Skeletal muscle tissue (tissue), 4 donors: Measurements from ENCODE around the gene SLC25A1. TPM values are rescaled to one million over a fixed set of nuclear protein-coding genes. Genes with fewer than 3 reads are reported as not detected.
"Not testable (repeated sequence)": the region's sequence is repeated elsewhere in the genome, so short reads cannot be mapped to it uniquely, and the experiment has no call there.

ENCODE experiments used
- H3K27ac ChIP-seq: one replicate; pipeline ENCODE4 v1.7.0; 2013; ENCODE audit warnings: mild to moderate bottlenecking, low read depth, low read length, inconsistent platforms
- H3K27me3 ChIP-seq, 3 donors: one replicate each; pipeline ENCODE4 v1.7.0; 2013; ENCODE audit warnings: low read length in 3 of 3; ENCODE audit not compliant: control insufficient read depth in 3 of 3, insufficient read depth in 3 of 3
- H3K36me3 ChIP-seq, 3 donors: one replicate each; pipeline ENCODE4 v1.7.0; 2013; ENCODE audit warnings: low read length in 3 of 3; ENCODE audit not compliant: control insufficient read depth in 3 of 3, insufficient read depth in 3 of 3
- H3K4me1 ChIP-seq, 3 donors: one replicate each; pipeline ENCODE4 v1.7.0; 2013; ENCODE audit warnings: low read length in 3 of 3, mild to moderate bottlenecking in 3 of 3; ENCODE audit not compliant: control insufficient read depth in 3 of 3, insufficient read depth in 3 of 3
- H3K4me3 ChIP-seq, 3 donors: one replicate each; pipeline ENCODE4 v1.7.0; 2013; ENCODE audit warnings: low read length in 3 of 3
- H3K9ac ChIP-seq, 3 donors: one replicate each; pipeline ENCODE4 v1.7.0; 2013; ENCODE audit warnings: low read length in 3 of 3, mild to moderate bottlenecking in 3 of 3, moderate library complexity in 2 of 3, low read depth in 1 of 3
- H3K9me3 ChIP-seq, 3 donors: one replicate each; pipeline ENCODE4 v1.7.0; 2013; ENCODE audit warnings: low read length in 3 of 3; ENCODE audit not compliant: control insufficient read depth in 3 of 3
- total RNA-seq: library from RNA; depleted of rRNA; stranded (reverse); fragments of >200 nt; gene quantifications from one replicate; pipeline ENCODE4 v1.2.3, GENCODE V29; 2014
- donor health status: Osteomylitis.

Gene SLC25A1
- total RNA-seq, 1 donor from 2014 or later = 17.2 TPM

DNA sequence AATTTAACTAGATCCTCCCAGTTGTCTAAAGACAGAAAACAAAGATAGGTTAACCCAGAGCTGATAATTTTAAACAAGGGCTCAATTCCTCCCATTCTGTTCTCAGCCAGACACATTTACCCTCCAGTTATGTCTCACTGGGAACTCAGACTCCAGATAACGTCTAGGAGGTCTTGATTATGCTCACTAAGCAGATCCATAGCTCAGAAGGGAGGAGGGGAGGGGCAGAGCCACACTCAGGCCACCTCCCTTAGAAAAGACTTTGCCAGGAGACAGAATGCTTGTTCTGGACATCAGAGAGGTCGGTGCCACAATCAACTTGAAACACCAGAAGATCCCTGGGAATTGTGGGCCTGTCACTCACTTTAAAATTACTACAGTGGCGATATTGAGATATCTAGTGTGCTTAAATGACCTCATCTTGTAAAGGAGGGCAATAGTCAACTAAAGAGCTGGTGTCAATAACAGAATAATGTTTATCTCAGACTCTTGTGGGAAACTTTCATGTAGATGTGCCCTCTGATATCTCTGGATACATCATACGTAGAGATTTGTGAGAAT lies 29.8 kb upstream of the SLC25A1 start:
- Histone ChIP-seq H3K4me3 (no peak overlapping the region), H3K36me3 (peaks cover 42 to 56% (median 44%) of the 10 kb centered on the region in 3 donors), H3K27me3 (no peaks in the 10 kb centered on the region), H3K9ac (no peak overlapping the region), H3K9me3 (no peaks in the 10 kb centered on the region), H3K27ac (no peak overlapping the region), H3K4me1 (peaks cover 0 to 6% (median 3%) of the 10 kb centered on the region in 3 donors)

DNA sequence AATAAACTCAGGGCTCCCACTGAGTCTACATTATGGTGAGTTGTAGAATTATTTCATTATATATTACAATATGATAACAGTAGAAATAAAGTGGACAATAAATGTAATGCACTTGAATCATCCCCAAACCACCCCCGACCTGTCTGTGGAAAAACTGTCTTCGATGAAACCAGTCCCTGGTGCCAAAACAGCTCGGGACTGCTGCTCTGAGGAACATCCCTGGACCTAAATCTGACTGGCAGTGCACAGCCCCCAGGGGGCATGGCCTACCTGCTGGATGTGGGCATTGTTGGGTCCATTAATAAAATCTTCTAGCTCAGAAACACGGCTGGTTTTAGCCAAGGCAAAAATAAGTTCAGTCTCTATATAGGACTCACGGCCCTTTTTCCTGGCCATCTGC lies 29.3 kb upstream of the SLC25A1 start:
- Histone ChIP-seq H3K4me3 (no peak overlapping the region), H3K27me3 (no peaks in the 10 kb centered on the region), H3K36me3 (peaks cover 39 to 55% (median 44%) of the 10 kb centered on the region in 3 donors), H3K4me1 (peaks cover 0 to 6% (median 3%) of the 10 kb centered on the region in 3 donors), H3K9ac (no peak overlapping the region), H3K27ac (no peak overlapping the region), H3K9me3 (no peaks in the 10 kb centered on the region)

- Histone ChIP-seq H3K36me3 (peaks cover 39 to 55% (median 44%) of the 10 kb centered on the region in 3 donors), H3K27ac (no peak overlapping the region), H3K4me1 (peaks cover 0 to 6% (median 3%) of the 10 kb centered on the region in 3 donors), H3K9me3 (no peaks in the 10 kb centered on the region), H3K4me3 (no peak overlapping the region), H3K9ac (no peak overlapping the region), H3K27me3 (no peaks in the 10 kb centered on the region)
These were observed 28.9 kb upstream of the SLC25A1 start for GRCh38 chr22:19207401-19207808.

DNA sequence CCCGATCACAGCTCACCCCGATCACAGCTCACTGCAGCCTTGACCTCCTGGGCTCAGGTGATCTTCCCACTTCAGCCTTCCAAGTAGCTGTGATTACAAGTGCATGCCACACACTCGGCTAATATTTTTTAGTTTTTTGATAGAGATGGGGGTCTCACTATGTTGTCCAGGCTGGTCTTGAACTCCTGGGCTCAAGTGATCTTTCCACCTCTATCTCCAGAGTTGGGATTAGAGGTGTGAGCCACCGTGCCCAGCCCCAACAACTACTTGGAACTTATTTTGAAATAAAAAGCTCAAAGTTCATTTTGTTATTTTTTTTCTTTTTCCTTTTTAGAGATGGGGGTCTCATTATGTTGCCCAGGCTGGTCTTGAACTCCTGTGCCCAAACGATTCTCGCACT lies 27.8 kb upstream of the SLC25A1 start:
- Histone ChIP-seq H3K9ac (no peak overlapping the region), H3K9me3 (no peaks in the 10 kb centered on the region), H3K27me3 (no peaks in the 10 kb centered on the region), H3K36me3 (peaks cover 41 to 60% (median 48%) of the 10 kb centered on the region in 3 donors), H3K4me3 (no peak overlapping the region), H3K4me1 (peaks cover 0 to 6% (median 3%) of the 10 kb centered on the region in 3 donors), H3K27ac (no peak overlapping the region)

DNA sequence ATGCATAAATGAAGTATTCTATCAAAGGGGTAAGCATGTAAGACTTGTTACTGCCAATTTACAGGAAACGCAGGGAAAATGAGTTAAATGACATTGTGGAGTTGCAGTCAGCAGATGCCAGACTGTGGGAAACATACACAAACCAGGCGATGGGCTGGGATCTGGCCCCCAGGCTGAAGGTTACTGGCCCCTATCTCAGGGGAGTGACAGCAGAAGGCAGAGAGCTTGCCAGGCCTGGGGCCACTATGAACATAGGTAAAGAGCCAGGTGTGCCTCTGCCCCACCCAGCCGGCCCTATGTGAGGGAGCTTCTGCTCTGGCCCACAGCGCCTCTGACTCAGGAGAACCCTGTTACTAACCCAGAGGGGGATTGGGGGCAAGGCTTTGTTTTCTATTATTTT lies 26.1 kb upstream of the SLC25A1 start:
- Histone ChIP-seq H3K4me1 (peaks cover 0 to 6% (median 3%) of the 10 kb centered on the region in 3 donors), H3K9ac (no peak overlapping the region), H3K9me3 (no peaks in the 10 kb centered on the region), H3K27ac (no peak overlapping the region), H3K36me3 (peaks cover 38 to 62% (median 50%) of the 10 kb centered on the region in 3 donors), H3K27me3 (no peaks in the 10 kb centered on the region), H3K4me3 (no peak overlapping the region)

DNA sequence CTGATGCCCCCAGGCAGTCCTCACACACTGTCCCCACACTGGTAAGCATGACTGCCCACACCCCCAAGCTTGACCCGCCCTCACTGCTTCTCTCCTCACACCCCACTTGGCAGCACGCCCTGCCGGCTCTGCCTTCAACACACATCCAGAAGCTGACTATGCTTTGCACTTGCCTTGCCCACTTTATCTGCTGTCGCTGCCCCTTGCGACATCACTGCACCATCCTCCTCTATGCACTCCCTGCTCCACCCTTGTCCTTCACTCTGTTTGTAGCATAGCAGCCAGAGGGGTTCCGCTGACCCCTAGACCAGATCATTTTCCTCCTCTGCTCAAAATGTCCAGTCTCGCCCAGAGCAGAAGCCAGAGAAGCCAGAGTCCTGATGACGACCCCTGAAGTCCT lies 25.3 kb upstream of the SLC25A1 start:
- H3K27me3 ChIP-seq = no peaks in the 10 kb centered on the region
- peaks cover 0 to 6% (median 3%) of the 10 kb centered on the region in 3 donors for H3K4me1 ChIP-seq
- no peak overlapping the region for H3K27ac ChIP-seq
- H3K9me3 ChIP-seq = no peaks in the 10 kb centered on the region
- H3K9ac ChIP-seq = no peak overlapping the region
- H3K36me3 ChIP-seq = peaks cover 38 to 62% (median 51%) of the 10 kb centered on the region in 3 donors
- H3K4me3 ChIP-seq = no peak overlapping the region

GRCh38 chr22:19202799-19203186 lies 24.3 kb upstream of the SLC25A1 start:
- not testable (repeated sequence) for H3K27me3 ChIP-seq, H3K4me1 ChIP-seq, H3K27ac ChIP-seq, H3K4me3 ChIP-seq, H3K9ac ChIP-seq, H3K9me3 ChIP-seq
- peaks cover 31 to 55% (median 47%) of the 10 kb centered on the region in 3 donors for H3K36me3 ChIP-seq

DNA sequence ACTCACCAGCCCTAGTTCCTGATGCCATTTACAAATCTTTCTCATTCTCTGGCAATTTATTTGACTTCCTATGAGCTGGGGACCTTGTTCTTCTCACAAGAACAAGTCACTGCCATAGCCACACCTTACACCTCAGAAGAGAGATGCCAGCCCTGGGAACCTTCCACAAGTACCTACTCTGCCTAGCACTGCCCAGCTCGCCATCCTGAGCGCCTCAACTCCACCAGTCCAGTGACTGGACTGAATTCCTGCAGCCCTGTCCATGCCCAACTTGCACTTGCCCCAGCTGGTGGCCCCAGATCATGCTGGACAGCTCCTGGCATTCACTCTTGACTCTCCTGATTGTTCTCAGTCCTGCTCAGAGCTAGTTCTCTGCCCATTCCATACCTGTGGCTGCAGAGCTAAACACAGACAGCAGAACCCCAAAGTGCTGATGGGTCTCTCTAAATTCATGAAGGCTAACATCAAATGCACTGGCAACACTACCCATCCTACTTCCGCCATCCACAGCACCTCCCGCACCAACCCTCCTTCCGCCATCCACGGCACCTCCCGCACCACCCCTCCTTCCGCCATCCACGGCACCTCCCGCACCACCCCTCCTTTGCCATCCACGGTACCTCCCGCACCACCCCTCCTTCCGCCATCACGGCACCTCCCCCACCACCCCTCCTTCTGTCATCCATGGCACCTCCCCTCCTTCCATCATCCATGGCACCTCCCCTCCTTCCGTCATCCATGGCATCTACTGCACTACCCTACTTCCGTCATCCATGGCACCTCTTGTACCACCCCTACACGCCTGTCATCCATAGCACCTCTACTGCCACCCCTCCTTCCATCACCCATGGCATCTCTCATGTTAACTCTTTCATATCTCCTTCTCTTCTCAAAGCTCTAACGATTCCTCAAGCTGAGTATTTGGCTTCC lies 23.6 kb upstream of the SLC25A1 start:
- Histone ChIP-seq H3K27ac (no peak overlapping the region), H3K4me1 (no peaks in the 10 kb centered on the region), H3K36me3 (peaks cover 29 to 55% (median 49%) of the 10 kb centered on the region in 3 donors), H3K27me3 (no peaks in the 10 kb centered on the region), H3K9me3 (no peaks in the 10 kb centered on the region), H3K4me3 (no peak overlapping the region), H3K9ac (no peak overlapping the region)

DNA sequence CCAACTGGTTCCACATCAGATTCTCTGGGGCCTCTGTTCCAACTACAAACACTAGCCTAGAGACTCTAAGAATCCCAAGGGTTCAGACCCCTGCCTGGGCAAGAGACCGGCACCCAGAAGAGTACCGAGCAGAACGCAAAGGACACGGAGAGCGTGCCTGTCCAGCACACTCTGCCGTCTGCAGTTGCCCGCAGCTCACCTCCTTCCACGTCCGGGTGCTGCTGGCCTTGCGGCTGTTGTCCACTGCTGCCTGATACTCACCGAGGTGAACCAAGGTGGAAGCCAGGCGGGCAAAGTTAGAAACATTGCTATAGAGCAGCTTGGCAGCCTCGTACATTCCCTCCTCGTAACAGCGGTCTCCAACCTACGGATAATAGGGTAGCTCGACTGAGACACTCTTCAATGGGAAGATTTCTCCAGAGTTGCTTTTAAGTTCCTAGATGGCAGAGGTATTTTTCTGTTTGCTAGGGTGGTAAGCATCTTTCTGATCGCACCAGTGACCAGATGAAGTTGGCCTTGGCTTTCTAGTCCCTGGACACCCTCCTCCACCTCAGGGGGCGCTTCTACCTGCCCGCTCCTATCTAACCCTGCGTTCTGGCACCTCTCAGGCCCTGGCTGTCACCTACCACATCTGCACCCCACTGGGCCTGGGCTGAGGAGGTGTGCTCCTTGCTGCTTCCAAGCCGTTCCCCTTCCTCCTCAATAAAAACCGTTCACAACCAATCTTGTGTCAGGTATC lies 22.8 kb upstream of the SLC25A1 start:
- H3K27me3 ChIP-seq = no peaks in the 10 kb centered on the region
- H3K36me3 ChIP-seq = peaks cover 36 to 60% (median 57%) of the 10 kb centered on the region in 3 donors
- H3K27ac ChIP-seq = no peak overlapping the region
- H3K4me1 ChIP-seq = no peaks in the 10 kb centered on the region
- no peak overlapping the region for H3K9ac ChIP-seq
- no peaks in the 10 kb centered on the region for H3K9me3 ChIP-seq
- H3K4me3 ChIP-seq = no peak overlapping the region
